GM19328 (cell line): ENCODE data around the gene NUAK2.

Source experiments
- ATAC-seq: cut with Tn5 transposase; IDR thresholded peaks from one replicate; pipeline ENCODE4 v1.9.1; 2021; ENCODE audit warnings: mild to moderate bottlenecking, moderate library complexity; ENCODE audit not compliant: unreplicated experiment

NUAK2 gene

DNA sequence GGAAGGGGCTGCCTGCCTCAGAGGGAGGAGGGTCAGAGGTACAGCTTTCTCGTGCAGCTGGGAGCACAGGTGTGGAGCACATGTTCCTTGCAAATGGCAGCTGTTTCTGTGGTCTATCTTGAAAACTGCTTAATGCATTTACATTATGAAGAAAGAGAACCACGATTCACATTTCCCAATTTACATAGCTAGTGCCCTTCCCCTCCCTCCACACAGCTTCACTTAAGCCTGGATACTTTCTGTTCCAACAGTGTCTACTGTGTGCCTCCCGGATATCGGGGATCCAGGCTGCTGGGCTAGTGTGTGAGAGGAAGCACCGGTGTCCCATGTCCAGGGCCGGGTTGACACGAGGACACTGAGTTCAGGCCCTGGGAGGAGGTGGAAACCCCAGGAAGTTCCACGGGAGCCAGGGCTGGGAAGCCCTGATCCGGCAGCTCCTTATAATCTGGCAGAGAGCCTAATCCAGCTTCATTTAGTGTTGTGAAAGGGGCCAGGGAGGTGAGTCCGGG is 62.2 kb downstream of the NUAK2 start:
- no peak for ATAC-seq

- no peak for ATAC-seq
Measured at GRCh38 chr1:205258719-205259118, 62.8 kb downstream of the NUAK2 start.

DNA sequence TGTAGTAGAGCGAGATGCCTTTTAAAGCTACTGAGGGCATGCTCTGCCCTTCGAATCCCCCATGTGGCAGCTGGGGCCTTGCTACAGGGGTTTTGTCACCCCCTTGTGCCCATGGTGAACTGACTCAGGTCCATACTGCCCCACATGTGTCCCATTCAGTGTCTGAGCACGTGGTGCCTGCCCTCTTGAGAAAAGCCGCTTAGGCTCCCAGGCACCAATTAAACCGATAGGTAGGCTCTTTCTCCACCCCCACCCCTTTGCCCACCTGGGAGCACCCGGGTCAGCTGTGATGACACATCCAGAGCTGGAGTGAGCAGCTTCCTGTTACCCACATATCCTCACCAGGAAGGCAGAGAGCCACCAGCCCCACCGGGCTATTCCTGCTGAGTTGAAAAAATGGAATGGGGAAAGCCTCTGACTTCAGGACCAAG is 63.3 kb downstream of the NUAK2 start:
- ATAC-seq: no peak

DNA sequence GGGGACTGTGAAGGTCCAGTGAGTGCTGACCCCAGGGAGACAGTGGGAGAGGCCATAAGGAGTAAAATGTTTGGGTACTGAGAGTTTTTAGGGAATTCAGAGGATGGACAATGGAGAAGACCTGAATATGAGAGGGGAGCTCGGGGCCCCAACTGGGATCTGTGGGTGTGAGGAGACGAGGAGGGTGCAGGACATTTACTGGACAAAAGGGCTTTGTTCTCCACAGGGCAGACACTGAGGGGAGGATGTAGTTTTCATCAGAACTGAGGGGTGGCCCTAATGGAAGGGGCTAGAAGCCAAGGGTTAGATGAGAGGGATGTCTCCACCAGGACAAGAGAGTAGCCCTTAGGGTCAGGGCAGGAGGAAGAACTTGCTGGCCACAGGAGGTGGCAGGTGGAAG is 63.8 kb downstream of the NUAK2 start:
- ATAC-seq: no peak

GRCh38 chr1:205256951-205257625 is 64.5 kb downstream of the NUAK2 start:
- no peak for ATAC-seq

GRCh38 chr1:205255941-205256780 is 65.4 kb downstream of the NUAK2 start:
- ATAC-seq: no peak
